Activated T-cell treated with anti-CD3 and anti-CD28 coated beads for 4 hours (primary cell): ENCODE results near the gene TARS1.
"Not testable (repeated sequence)": the region's sequence is repeated elsewhere in the genome, so short reads cannot be mapped to it uniquely, and the experiment has no call there.

Experiments used
- DNase-seq: peaks from one replicate; pipeline ENCODE4 v3.0.0-alpha.2; 2020

TARS1 gene

GRCh38 chr5:33489481-33490067, 48.8 kb downstream of the TARS1 start:
- DNase-seq, result no peak

- DNase-seq, result no peak
Measured at GRCh38 chr5:33490071-33490665, 49.4 kb downstream of the TARS1 start.

- DNase-seq, result no peak
Measured at GRCh38 chr5:33491941-33492340, 51.2 kb downstream of the TARS1 start.

GRCh38 chr5:33494466-33494865, 53.7 kb downstream of the TARS1 start:
- no peak for DNase-seq

- no peak for DNase-seq
Measured at GRCh38 chr5:33501260-33501659, 60.5 kb downstream of the TARS1 start.

GRCh38 chr5:33501899-33502298, 61.1 kb downstream of the TARS1 start:
- DNase-seq, result no peak

- no peak for DNase-seq
Measured at GRCh38 chr5:33504570-33504969, 63.8 kb downstream of the TARS1 start.

GRCh38 chr5:33507426-33507825, 66.7 kb downstream of the TARS1 start:
- DNase-seq, result no peak

GRCh38 chr5:33509036-33509435, 68.3 kb downstream of the TARS1 start:
- DNase-seq, result no peak

- DNase-seq, result no peak
Measured at GRCh38 chr5:33513462-33514185, 72.9 kb downstream of the TARS1 start.

GRCh38 chr5:33515366-33515765, 74.6 kb downstream of the TARS1 start:
- not testable (repeated sequence) for DNase-seq

- no peak for DNase-seq
Measured at GRCh38 chr5:33516421-33516820, 75.7 kb downstream of the TARS1 start.
